Measurements from ENCODE around the gene UBE2K.
"Not testable (repeated sequence)": the region's sequence is repeated elsewhere in the genome, so short reads cannot be mapped to it uniquely, and the experiment has no call there.

Gene UBE2K

GRCh38 chr4:39698424-39699009 is 581 bp downstream of the UBE2K start:
- DNase-seq = peak; percentile 28

DNA sequence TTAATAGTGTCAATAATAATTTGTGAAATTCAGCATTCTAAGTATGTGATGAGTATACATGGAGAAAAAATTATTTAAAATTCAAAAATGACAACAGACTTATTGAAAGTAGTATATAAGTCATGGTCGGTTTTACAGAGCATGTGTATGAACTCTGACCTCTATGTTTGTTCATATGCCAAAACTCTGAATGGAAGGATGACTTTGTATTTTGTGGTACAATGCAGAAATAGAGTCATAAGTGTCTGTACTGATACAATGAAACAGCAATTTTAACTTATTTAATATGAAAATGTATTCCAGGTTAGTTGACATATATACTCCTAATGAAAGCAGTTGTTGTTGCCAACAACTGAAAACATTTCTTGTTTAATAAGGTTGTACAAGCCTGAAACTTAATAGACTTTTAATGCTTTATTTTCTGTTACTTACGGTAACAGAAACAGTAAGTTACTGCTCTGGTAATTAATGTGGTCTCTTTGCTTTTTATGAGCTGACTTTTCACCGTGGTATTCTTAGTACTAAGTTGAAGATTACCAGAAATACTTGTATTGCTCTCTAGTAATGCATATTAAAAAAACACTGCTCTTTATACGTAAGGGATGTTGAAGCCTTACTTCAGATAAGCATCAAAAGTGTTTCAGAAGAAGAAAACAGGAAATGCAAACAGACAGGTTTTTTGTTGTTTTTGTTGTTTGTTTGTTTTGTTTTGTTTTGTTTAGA is 1.9 kb downstream of the UBE2K start:
- no peak for DNase-seq

DNA sequence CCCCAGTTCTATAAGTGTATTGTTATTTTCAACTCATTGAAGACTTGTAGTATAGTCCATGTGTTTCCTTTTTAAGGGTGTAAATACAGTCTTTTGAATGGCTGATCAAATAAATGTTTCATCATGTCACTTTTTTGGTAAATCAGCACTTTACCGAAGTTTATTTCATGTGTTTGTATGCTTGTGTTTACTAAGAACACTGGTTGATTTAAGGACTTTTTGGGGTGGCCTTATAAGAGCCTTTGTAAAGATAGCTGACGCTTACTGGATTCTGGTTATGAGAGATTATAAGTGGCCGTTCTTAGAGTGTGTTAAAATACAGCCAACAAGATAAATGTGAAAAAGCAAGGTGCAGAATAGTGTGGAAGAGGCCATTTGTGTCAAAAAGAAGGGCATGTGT is 2.6 kb downstream of the UBE2K start:
- DNase-seq = no peak

DNA sequence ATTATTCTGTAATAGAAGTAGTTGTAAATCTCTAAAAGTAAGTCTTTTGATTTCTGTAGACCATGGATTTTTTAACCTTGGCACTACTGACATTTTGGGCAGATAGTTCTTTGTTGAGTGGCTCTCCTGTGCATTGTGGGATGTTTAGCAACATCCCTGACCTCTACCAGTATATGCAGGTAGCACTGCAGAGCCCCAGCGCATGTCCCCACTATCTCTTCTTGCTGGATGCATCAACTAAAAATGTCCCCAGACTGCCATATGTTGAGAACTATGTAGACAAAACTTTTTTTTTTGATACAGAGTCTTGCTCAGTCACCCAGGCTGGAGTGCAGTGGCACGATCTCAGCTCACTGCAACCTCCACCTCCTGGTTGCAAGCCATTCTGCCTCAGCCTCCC is 4.8 kb downstream of the UBE2K start:
- no peak for DNase-seq

DNA sequence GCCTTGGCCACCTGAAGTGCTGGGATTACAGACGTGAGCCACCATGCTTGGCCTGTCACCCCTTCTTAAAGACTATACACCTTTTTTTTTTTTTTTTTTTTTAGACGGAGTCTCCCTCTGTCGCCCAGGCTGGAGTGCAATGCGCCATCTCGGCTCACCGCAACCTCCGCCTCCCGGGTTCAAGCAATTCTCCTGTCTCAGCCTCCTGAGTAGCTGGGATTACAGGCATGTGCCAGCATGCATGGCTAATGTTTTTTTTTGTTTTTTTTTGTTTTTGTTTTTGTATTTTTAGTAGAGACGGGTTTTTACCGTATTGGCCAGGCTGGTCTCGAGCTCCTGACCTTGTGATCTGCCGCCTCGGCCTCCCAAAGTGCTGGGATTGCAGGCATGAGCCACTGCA is 6.9 kb downstream of the UBE2K start:
- DNase-seq = not testable (repeated sequence)

- no peak for DNase-seq
Measured at GRCh38 chr4:39706334-39706733, 8.4 kb downstream of the UBE2K start.

DNA sequence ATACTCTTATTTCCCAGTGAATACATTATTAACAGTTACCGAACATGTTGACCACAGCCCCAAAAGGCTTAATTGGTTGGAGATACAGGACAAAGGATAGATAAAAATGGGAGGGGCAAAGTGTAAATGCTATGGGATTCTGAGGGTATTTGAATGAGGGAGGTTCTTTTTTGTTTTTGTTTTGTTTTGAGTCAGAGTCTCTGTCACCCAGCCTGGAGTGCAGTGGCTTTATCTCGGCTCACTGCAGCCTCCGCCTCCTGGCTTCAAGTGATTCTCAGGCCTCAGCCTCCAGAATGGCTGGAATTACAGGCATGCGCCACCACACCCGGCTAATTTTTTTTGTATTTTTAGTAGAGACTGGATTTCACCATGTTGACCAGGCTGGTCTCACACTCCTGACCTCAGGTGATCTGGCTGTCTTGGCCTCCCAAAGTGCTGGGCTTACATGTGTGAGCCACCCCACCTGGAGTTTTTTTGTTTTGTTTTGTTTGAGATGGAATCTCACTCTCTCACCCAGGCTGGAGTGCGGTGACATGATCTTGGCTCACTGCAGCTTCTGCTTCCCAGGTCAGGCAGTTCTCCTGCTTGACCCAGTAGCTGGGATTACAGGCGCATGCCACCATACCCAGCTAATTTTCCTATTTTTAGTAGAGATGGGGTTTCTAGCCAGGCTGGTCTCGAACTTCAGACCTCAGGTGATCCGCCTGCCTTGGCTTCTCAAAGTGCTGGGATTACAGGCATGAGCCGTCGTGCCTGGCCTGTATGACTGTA is 9.0 kb downstream of the UBE2K start:
- DNase-seq = no peak

DNA sequence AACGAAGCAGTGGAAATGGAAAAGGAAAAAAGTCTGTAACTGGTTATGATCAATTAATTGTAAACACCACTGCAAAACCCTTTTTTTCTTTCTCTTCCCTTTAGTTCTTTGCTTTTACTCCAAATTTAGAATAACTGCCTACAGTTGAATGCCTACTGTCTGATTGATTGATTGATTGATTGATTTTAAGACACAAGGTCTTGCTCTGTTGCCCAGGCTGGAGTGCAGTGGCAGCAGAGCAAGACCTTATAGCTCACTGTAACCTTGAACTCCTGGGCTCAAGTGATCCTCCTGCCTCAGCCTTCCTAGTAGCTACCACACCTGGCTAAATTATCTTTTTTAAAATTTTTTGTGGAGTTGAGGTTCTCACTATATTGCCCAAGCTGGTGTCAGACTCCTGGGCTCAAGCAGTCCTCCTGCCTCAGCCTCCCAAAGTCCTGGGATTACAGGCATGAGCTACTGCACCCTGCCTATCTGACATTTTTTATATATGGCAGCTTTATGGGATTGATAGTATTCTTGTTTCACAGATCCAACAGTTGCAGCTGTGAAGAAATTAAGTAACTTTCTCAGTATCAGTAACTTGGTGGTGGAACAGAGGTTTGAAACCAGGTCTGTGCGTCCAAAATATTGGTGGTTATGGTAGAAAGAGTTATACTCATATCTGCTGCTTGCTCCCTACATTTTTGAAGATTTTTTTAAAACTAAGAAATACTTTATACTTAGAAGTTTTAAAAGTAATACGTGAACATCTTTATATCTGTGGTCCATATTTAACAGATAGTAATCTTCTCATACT is 12.4 kb downstream of the UBE2K start:
- no peak for DNase-seq

- no peak for DNase-seq
Measured at GRCh38 chr4:39712819-39713607, 15.1 kb downstream of the UBE2K start.

DNA sequence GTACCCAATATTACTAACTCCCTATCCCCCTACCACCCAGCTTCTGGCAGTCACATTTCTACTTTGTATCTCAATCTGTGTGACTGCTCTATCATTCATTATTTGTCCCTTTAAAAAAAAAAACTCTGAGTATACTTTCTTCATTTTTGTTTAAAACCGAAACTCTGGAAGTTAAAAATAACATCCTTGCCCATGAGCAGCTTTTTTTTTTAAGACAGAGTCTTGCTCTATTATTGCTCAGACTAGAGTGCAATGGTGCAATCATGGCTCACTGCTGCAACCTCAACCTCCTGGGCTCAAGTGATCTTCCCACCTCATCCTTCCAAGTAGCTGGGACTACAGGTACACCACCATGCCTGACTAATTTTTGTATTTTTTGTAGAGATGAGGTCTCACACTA is 15.8 kb downstream of the UBE2K start:
- no peak for DNase-seq

GRCh38 chr4:39714166-39714565 is 16.2 kb downstream of the UBE2K start:
- no peak for DNase-seq

DNA sequence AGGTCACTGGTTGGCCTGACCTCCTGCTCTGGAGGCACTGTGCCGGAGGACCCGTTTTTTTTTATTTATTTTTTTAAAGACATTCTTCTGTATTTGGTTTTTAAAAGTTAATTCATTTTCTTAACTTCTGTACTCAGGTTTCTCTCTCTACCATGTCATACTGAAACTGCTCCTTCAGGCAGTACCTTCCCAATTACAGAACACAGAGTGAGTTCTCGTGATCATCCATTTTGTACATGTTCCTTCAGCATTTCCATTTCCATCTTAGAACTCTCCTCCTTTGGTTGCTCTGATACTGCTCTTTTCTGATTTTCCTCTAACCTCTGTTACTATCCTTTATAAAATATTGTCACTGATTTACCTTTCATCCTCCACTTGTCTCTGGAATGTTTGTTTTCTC is 17.9 kb downstream of the UBE2K start:
- no peak for DNase-seq

- DNase-seq = no peak
Measured at GRCh38 chr4:39716356-39716755, 18.4 kb downstream of the UBE2K start.

DNA sequence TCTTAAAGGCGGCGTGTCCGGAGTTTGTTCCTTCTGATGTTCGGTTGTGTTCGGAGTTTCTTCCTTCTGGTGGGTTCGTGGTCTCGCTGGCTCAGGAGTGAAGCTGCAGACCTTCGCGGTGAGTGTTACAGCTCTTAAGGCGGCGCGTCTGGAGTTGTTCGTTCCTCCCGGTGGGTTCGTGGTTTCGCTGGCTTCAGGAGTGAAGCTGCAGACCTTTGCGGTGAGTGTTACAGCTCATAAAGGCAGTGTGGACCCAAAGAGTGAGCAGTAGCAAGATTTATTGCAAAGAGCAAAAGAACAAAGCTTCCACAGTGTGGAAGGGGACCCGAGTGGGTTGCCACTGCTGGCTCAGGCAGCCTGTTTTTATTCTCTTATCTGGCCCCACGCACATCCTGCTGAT is 19.8 kb downstream of the UBE2K start:
- DNase-seq = not testable (repeated sequence)

DNA sequence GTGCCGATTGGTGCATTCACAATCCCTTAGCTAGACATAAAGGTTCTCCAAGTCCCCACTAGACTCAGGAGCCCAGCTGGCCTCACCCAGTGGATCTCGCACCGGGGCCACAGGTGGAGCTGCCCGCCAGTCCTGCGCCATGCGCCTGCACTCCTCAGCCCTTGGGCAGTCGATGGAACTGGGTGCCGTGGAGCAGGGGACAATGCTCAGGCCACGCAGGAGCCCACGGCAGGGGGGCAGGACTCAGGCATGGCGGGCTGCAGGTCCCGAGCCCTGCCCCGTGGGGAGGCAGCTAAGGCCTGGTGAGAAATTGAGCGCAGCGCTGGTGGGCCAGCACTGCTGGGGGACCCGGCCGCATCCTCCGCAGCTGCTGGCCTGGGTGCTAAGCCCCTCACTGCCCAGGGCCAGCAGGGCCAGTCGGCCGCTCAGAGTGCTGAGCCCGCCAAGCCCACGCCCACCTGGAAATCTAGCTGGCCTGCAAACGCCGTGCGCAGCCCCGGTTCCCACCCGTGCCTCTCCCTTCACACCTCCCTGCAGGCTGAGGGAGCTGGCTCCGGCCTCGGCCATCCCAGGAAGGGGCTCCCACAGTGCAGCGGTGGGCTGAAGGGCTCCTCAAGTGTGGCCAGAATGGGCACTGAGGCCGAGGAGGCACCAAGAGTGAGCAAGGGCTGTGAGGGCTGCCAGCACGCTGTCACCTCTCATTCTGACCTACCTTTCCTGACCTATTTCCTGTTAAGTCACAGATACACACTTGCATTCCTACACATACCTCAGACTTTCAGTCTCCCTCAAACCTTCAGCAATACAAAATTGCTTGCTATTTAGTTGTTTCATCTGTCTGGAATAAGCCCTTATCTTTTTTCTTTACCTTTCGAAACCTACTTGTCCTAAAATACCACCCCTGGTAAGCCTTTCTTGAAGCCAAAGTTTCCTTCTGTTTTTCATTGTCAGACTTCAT is 20.7 kb downstream of the UBE2K start:
- no peak for DNase-seq

GRCh38 chr4:39719804-39720580 is 22.1 kb downstream of the UBE2K start:
- DNase-seq = no peak

DNA sequence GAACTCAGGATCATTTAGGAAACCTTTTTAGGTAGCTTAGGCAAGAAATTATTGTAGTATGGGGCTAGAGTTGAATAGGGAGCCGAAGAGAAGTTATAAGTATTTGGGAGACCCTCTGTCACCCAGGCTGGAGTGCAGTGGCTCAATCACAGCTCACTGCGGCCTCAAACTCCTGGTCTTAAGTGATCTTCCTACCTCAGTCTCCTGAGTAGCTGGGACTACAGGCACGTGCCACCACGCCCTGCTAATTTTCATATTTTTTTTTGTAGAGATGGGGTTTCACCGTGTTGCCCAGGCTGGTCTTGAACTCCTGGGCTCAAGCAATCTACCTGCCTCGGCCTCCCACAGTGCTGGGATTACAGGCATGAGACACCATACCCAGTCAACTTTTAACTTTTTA is 23.3 kb downstream of the UBE2K start:
- DNase-seq = not testable (repeated sequence)

DNA sequence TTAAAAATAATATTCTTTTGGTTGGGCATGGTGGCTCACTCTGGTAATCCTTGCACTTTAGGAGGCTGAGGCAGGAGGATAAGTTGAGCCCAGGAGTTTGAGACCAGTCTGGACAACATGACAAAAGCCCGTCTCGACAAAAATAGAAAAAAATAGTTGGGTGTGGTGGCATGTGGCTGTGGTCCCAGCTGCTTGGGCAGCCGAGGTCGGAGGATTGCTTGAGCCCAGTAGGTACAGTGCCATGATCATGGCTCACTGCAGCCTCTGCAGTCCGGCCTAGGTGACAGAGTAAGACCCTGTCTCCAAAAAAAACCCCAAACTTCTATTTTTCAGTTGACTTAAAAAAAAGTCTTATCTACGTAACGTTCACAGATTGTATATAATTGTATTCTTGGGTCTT is 23.9 kb downstream of the UBE2K start:
- no peak for DNase-seq

- no peak for DNase-seq
Measured at GRCh38 chr4:39729557-39729956, 31.6 kb downstream of the UBE2K start.

DNA sequence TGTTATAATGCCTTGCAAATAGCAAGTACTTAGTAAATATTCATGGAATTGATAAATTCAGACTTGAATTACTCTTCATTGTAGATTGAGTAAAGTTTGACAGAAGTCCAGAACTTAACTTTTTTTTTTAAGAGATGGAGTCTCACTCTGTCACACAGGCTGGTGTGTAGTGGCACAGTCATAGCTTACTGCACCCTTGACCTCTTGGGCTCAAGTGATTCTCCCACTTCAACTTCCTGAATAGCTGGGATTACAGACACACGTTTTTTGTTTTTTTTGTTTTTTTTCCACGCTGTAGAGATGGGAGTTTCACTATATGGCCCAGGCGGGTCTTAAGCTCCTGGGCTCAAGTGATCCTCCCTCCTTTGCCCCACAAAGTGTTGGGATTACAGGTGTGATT is 32.1 kb downstream of the UBE2K start:
- DNase-seq = no peak

Measured in 8988T (cell line).